Activated CD4-positive, alpha-beta T cell treated with anti-CD3 and anti-CD28 coated beads, Interleukin-2, Interleukin-4, amounts not matched to agents 100 ng/mL and 50 ng/mL, durations not matched to agents 16 hours and 8 hours (primary cell): ENCODE results near the gene ITGB5.
A peak's percentile ranks its signal among the peaks of the same experiment; 100 is the strongest.
"Not testable (repeated sequence)": the region's sequence is repeated elsewhere in the genome, so short reads cannot be mapped to it uniquely, and the experiment has no call there.

Source experiments
- DNase-seq: peaks from one replicate; pipeline ENCODE4 v3.0.0-alpha.2; 2020; ENCODE audit warnings: low spot score

The ITGB5 gene

DNA sequence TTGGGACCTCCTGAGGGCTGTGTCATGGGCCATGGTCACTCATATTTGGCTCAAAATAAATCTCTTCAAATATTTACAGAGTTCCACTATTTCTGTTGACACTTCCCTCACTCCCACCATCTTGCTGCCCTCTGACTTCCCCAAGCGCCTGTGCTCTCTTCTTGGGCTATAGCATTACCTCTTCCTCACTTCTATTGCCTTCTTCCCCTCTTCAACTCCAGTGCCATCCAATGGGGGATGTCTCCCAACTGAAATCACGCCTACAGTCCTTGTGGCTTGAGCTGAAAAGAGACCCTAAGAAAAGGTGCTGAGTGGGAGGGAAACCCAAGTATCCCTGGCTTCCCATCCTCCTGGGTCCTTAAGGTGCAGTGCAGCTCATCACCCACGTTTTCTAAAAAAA lies 135.1 kb downstream of the ITGB5 start:
- no peak for DNase-seq

DNA sequence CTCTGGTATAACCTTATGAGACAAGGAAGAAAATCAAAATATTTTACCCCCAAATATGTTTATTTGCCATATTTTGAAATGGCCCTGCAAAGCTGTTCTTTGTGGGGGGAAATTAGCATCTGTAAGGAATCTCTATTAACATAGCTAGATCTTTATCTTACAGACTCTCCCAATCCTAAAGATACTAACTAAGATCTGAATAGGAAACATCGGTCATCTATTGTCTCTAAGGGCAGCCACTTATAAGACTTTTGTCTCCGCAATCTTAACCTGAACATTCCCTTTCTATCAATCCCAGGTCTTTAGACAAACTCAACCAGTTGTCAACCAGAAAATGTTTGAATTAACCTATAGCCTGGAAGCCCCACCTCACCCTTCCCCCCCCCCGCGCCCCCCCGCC lies 135.7 kb downstream of the ITGB5 start:
- DNase-seq = no peak

DNA sequence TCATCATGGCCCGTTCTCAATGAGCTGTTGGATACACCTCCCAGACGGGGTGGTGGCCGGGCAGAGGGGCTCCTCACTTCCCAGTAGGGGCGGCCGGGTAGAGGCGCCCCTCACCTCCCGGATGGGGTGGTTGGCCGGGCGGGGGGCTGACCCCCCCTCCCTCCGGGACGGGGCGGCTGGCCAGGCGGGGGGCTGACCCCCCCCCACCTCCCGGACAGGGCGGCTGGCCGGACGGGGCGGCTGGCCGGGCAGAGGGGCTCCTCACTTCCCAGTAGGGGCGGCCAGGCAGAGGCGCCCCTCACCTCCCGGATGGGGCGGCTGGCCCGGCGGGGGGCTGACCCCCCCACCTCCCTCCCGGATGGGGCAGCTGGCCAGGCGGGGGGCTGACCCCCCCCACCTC lies 137.3 kb downstream of the ITGB5 start:
- DNase-seq = not testable (repeated sequence)

DNA sequence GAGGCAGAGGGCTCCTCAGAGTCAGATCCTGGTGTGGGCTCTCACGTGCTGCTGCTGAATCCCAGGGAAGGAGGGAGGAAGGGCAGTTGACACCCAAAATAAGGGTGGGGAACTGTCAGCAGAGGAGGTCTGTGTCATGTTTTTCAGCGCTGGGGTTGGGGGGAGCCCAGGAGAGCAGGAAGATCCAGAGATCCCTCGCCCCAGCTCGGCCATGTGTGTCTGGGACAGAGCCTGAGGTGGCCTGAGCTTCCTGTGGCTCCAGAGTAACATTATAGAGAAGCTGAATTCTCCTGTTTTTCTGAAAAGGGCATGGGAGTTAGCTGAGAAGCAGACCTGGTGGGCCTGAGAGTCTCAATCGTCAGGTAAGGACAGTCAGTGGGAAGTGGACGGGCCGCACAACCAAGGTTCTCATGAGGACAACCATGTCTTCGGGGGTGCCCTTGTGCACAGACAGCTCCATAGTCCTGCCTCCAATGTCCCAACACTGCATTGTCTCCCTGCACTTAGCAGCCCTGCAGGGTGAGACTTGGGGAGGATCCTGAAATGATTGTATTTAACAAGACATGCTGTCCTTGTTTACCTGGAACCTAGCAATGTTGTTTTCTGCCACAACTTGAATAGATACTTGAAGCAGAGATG lies 138.5 kb downstream of the ITGB5 start:
- no peak for DNase-seq

DNA sequence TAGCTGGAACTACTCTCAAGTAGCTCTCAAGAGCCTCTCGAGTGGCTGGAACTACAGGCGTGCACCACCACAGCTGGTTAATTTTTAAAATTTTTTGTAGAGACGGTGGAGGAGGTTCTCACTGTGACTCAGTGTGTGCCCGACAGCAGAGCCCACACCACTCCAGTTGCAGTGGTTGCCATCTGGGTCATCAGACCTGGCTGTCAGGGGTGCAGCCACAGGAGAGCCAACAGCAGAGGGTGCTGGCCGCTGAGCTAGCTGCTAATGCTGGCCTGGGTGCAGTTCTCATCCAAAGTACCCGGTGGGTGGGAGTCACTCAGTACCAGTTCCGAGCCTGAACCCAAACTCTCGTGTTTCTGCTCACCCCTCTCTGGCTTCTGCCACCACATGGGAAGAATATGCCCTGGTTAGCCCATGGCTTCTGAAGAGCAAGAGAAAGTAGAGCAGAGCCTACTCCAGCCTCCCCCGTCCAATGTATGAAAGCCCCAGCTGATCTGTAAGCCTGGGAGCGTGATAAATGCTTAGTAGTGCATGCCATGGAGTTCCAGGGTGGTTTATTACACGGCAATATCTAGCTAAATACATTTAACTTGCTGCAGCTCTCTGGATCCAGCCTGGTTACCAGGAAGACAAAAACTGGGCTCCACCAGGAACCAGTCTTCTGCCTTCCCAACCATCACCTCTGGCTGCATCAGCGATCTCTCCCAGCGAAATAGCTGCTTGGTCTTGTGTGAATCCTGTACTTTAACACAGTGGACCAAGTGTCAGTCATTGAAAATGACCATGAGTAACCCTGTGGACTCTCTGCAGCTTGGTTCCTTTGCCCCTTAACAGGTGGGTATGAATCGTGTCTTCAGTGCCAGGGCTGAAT lies 139.8 kb downstream of the ITGB5 start:
- no peak for DNase-seq

DNA sequence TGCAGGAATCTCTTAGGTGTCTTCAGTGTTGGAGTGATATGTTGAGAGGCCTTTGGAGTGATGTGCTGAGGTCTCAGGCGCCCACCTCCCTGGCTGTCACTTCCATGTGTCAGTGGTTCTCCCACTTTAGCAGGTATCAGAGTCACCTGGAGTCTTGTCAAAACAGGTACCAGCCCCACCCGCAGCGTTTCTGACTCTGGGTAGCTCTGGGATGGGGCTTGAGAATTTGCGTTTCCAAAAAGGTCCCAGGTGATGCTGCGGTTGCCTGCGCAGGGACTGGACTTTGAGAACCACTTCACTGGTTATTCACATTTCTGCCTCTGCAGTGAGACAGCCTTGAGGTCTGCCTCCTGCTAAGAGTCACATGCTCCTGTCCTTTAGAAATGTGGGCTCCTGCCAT lies 141.4 kb downstream of the ITGB5 start:
- DNase-seq = no peak

DNA sequence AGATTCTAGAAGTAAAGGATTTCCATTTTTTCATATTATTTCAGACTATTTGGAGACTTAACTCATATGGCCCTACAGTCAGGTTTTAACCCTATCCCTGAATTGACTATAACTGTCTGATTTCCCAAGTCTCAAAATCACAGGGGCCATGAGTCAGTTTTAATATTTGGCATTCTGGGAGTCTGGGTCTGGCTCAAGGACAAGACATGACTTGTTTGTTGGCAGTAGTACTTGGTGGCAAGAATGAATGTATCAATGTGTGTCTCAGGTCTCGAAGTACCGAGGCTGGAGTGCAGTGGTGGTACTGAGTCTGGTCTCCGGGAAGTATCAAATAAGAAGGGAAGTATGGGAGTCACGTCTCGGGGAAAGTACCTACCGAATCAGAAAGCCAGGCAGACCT lies 146.1 kb downstream of the ITGB5 start:
- DNase-seq = no peak

DNA sequence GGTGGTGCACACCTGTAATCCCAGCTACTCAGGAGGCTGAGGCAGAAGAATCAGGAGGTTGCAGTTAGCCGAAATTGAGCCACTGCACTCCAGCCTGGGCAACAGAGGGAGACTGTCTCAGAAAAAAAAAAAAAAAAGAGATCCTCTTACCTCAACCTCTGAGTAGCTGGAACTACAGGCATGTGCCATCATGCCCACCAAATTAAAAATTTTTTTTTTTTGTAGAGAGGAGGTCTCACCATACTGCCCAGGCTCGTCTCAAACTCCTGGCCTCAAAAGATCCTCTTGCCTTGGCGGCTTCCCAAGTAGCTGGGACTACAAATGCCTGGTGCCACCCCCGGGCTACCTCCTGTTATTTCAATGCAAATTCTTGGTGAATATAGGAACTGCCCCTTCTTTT lies 155.4 kb downstream of the ITGB5 start:
- DNase-seq = no peak

DNA sequence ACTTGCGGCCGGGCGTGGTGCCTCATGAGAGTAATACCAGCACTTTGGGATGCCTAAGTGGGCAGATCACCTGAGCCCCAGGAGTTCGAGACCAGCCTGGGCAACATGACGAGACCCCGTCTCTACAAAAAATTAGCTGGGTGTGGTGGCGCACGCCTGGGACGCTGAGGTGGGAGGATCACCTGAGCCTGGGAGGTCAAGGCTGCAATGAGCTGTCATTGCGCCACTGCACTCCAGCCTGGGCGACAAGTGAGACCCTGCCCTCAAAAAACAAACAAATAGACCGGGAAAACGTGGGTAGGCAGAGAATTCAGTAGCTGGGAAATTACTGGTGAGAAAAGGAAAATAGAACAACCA lies 156.2 kb downstream of the ITGB5 start:
- DNase-seq = peak; percentile 1

DNA sequence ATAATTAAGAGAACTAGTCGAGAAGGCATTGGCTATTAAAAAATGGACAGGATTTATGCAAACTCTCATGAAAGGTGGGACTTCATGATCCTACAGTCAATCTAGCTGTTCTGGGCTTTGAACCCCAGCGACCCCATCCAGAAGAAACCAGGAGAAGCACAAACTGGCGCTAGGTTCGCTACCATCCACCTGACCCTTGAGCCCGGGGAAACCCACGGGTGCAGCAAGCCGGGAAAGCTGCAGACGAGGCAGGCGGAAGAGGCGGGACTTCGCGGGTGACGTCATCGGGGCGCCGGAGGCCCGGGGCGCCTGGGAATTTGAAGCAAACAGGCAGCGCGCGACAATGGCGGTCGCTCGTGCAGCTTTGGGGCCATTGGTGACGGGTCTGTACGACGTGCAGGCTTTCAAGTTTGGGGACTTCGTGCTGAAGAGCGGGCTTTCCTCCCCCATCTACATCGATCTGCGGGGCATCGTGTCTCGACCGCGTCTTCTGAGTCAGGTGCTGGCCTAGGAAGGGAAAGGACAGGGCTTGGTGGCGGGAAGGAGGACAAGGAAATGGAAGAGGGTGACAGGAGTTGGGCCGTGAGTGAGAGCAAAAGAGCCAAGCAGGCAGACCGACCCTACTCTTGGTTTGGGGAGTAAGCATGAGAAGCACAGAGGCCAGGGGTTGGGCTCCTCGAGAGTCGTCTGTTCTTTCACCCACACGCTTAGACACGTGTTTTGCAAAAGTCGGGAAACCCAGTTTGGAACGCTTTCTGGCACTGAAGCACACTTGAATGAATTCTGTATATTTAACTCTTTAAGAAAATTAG lies 156.8 kb downstream of the ITGB5 start, which contains the start of gene UMPS:
Gene UMPS (plus strand): TSS at position 324 of the 812 bp plus-strand sequence. CDS start 20 bp downstream, at position 344.
- DNase-seq = peak; percentile 93

DNA sequence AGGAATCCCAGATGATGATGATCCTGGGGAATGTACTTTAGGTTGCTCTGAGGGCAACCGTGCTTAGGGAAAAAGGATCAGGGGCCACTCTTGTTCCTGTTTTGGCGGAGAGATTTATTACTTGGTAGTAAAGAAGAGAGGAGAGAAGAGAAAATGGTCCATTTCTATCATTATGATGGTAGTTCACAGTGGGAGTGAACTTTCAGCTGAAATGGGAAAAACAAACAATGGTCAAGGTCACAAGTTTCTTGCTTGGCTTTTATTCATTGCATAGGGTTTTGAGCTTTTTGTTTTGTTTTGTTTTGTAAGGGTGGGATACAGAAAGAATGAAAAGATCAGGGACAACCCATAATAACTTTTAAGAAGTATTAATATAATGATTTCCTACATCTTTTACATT lies 164.6 kb downstream of the ITGB5 start:
- no peak for DNase-seq

DNA sequence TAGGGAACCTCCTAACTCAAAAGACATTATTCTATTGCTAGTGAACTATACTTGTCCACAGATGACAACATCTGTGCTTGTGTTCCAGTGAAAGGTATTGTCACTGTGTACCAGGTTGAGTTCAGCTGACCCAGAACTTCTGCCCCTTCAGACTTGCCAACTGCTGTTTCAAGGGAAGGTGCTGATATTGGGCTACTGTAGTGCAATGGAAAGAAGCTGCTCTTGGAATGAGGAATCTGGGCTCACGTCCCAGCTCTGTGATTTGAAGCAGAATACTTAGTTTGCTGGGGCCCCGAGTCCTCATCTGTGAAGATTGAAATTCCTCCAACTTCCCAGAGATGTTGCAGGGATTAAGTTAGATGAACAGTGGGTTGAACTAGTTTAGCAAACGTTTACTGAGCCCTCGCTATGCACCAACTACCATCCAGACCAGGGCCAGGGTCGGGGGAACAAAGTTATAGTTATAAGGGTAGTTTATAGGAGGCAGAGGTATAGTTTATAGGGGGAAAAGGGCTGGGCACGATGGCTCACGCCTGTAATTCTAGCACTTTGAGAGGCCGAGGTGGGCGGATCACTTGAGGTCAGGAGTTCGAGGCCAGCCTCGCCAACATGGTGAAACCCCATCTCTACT lies 172.8 kb downstream of the ITGB5 start:
- DNase-seq = no peak
